GM21515 (cell line): ENCODE measurements around the gene CTXN1.
"Not testable (repeated sequence)": the region's sequence is repeated elsewhere in the genome, so short reads cannot be mapped to it uniquely, and the experiment has no call there.

Experiments
- ATAC-seq: cut with Tn5 transposase; IDR thresholded peaks from one replicate; pipeline ENCODE4 v1.9.1; 2021; ENCODE audit not compliant: unreplicated experiment

The CTXN1 gene

DNA sequence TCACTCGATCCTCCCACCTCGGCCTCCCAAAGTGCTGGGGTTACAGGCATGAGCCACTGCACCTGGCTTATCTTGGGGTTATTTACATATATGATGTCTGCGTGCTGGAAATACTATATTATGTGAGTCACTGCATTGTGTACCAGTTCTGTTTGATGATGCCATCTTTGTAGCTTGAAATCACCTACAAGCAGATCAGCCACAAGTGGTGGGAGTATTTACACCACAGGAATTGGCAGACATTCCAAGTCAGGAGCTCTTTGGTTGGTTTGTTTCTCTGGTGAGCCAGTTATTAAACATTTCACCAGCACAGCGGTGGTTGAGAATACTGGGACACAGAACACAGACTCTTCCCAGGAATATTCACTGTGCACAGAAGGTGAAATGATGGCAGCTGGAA is 22.0 kb upstream of the CTXN1 start:
- no peak for ATAC-seq

DNA sequence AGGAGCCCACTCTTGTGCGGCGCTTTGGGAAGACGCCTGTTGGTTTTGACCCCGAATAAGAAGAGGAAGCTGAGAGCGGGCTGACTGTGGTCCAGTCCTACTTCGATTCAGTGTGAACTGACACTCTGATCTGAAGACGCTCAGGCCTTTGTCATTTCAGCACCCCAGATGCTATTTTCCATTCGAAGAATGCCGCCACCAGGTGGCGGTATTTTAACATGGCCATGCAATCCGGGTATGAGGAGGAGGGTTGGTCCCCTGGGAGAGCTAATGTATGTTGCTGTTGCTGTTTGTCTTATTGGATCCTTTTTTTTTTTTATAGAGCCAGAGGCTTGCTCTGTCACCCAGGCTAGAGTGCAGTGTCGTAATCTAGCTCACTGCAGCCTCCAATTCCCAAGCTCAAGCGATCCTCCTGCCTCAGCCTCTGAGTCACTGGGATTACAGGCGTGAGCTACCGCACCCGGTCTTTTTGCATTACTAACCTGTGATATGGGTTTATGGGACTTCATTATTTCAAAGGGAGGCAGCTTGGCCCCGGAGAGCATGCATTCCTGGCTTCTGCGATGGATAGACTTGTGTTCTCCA is 18.3 kb upstream of the CTXN1 start:
- ATAC-seq, result peak; percentile 15

DNA sequence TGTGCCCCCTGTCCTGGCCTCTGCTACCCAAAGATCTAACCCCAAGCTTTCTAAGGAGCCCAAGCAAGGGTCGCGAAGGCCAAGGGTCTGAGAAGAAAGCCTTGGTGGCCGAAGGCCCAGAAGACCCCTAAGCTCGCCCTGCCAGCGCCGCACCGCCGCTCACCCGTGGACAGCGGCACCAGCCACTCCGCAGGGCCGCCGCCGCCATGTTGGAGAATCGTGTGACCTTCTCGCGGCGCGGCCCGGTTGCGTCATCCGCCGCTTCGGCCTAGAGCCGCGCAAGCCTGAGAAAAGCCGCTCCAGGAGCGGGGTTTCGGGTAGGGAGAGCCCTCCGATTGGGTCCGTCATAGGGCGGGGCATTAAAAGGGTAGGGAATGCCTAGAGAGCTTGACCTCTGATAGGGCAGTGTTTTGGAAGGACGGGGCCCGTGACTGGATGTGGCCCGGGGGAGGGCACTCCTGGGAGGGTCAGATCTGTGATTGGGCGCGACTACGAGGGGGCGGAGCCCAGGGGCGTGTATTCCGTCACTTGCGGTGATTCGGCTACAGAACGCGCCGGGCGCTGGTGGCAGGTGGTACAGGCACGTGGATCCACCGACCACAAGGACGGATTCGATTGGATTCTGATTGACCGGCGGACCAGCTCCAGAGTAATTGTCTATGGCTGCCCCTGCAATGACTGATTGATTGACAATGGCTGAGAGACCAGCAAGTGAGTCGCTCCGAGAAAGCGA is 17.7 kb upstream of the CTXN1 start, which contains the start of gene TIMM44:
Gene TIMM44, minus strand, starts transcription at position 223 of the 733 bp plus-strand sequence. Its CDS starts 15 bp downstream, at position 208.
- peak; percentile 96 for ATAC-seq

DNA sequence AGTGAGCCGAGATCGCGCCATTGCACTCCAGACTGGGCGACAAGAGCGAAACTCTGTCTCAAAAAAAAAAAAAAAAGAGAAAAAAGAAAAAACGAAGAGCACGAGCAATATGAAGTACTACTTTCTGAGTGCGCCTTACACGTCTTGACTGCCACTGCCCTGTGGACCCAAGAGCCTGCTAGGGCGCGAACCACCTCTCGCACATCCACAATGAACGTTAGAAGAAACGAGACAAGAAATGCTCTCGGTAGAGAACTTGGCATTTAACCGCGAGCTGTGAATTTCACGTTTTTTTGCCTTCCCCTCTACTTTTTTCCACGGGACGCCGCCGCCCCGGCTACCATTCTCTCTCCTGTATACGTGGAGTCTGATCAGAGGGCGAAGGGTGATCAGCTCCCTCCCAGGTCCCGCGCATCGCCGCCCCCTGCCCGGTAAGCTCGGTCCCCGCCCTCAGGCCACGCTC is 17.1 kb upstream of the CTXN1 start:
- ATAC-seq, result no peak

DNA sequence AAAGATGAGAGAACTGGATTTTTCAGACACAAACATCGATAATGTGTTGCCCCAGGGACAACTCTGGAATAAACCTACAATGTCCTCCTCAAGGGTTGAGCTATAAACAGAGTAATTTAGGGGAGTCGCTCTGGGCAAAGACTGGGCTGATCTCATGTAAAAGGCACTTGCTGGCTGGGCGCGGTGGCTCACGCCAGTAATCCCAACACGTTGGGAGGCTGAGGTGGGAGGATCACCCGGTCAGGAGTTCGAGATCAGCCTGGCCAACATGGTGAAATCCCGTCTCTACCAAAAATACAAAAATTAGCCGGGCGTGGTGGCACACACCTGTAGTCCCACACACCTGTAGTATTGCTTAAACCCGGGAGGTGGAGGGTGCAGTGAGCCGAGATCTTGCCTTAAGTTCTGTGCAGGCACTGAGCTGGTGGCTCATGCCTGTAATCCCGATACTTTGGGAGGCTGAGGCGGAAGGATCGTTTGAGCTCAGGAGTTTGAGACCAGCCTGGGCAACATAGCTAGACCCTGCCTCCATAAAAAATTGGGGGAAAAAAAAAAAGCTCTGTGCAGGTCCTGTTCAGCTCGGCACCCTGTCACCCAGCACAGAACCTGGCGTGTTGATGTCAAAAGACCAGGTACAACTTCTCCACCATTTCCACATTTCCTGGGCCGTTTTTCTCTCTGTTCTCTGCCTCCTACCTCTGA is 16.1 kb upstream of the CTXN1 start:
- ATAC-seq, result no peak

DNA sequence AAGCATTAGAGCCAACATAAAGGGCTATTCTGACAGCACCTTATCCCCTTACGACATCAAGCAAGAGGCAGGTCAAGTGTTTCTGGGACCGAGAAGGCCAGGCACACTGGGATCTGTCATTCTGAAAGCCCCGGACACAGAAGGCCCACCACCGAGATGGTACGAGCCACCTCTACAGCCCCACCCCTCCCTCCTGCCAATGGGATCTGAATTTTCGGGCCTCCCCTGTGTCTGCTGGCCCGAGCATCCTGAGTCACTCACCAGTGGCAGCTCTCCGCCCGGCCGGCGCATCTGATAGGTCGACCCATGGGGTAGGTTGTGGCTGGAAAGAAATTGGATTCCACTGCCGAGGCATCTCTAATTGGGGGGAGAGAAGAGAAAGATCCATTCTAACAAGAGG is 14.9 kb upstream of the CTXN1 start:
- no peak for ATAC-seq

DNA sequence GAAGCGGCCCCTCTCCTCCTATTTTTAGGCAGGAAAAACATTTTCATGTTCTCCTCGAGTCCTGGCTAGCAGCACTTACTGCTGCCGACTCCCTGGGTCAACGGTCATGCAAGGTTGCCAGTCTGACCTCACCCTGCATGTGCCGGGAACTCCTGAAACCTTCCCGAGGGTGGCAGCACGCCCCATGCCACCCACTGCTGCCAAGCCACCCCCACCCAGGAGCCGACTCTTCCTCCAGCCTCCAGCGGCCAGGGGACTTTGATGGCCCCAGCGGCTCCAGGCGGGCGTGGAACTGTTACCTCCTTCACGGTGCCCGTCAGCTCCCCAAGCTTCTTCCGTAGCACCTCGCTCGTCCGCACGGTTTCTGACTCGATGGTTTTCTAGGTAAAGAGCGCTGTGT is 8.8 kb upstream of the CTXN1 start:
- no peak for ATAC-seq

DNA sequence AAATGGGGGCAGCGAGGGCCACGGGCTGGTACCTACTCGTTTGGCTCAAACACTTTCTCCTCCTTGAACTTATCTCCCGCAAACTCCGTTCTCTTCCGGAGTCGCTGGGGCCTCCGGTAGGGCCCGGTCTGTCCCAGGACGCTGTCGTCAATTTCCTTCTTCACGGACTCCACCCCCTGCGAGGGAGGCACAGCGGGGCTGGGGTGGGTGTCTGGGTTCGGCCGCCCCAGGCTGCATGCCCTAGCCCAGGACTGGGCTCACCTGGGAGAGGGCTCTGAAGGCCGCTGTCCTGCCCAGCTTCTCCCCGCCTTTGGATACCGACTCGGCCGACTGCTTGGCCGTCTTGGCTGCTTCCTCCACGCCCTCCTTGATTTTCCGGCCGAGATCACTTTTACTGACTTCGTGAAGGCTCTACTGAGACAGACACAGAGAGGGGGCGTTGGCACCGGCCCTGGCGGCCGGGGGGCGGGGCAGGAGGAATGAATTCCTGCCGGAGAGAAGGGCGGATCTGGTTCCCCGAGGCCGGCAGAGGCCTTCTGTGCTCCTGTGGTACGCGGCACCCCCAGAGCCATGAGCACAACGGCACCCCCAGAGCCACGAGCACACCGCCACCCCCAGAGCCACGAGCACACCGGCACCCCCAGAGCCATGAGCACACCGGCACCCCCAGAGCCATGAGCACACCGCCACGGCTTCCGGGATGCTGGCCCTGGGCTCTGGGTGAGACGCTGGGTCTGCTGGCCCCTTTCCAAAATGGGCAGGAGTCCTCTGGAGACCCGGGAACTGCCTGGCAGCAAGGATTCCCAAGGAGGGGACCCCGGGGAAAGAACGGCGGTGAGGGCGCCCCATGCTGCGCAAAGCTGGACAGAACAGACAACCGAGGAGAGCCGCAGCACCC is 8.1 kb upstream of the CTXN1 start:
- no peak for ATAC-seq

DNA sequence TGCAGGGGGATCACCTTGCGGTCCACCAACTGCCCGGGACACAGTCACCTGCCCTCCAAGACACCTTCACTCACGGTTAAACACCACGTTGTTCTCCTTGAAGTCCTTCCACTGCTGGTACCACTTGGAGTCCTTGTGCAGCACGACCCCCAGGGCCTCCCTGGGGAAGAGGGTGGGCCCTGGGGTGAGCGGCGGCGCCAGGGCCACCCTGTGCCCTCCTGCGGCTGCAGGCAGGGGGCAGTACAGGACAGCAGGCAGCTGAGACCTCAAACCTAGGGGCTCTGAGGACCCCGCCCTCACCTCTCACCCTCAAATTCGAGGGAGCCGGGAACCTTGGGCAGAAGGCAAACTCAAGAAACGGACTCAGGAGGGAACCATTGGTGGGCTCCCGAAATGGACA is 7.5 kb upstream of the CTXN1 start:
- no peak for ATAC-seq

DNA sequence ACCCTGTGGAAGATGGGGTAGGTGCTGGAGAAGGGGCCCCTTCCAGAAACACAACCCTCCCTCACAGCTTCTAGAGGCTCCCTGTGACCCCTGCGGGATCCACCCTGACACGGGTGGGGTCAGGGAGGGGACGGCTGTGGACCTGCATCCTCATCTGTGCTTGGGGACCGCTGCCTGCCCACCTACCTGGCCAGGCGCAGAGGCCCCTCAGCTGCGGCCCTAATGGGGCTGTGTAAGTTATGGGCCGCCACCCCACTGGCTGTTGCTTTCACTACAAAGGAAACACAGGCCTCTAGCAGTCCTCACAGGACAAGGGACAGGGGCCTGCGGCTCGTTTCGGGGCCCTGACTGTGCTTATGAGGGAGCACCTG is 7.0 kb upstream of the CTXN1 start:
- ATAC-seq, result no peak

DNA sequence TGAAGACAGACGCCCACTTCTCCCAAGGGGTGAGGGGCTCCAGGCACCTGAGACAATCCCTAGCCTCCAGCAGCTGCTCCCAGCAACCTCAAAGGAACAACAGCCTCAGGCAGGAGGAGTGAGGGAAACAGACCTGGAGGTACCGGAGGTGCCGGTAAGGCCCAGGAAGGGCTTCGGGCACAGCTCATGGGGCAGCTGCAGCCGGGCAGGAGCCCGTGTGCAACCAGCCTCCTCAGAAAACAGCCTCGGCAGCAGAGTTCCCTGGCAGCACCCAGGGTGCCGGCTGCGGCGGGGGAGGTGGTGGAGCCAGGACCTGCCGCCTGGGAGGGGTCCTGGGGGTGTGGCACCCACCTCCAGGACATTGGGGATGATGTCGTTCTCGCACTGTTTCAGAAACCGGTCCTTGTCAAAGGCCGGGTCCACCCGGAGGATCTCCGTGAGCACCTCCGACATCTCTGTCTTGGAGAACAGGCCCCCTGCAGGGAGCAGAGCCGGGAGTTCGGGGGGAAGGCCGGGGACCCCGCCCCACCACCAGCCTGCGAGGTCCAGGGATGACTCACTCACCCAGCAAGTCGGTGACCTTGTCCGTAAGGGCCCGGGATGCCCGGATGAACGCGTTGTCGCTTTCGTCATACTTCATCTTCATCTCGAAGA is 6.5 kb upstream of the CTXN1 start:
- no peak for ATAC-seq

DNA sequence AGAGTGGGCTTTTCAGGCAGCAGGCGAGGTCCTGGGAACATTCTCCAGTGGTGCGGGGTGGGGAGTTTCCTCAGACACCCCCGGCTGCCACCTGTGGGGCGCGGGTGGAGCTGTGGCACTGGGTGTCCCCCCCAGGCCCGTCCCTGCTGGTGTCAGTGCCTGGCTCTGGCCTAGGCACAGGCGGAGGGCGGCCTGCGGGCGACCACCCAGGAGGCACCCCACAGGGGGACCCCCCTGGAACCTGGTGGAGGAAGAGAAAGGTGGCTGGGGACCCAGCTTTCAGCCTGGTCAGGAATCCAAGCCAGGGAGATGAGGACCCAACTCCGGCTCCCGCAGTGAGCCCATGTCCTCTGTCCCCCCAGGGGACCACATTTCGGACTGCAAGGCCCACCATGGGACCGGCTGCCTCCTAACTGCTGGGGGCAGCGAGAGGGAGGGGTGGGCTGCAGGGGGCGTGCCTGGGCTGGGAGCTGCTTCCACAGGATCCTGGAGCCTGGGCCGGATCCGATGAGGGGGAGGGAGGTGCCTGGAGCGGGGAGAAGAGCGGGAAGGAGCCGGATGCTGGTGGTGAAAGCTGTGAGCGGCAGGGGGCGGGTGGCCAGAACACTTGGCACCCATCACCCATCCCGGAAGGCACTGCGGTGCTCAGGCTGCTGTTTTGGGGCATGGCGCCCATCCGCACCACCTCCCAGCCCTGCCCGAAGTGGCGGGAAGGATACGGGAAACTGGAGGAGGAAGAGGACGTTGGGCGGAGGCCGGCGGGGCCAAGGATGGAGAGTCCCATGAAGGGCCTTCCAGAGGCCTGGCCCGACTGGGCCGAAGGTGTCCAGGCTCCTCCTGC is 5.5 kb upstream of the CTXN1 start:
- no peak for ATAC-seq

DNA sequence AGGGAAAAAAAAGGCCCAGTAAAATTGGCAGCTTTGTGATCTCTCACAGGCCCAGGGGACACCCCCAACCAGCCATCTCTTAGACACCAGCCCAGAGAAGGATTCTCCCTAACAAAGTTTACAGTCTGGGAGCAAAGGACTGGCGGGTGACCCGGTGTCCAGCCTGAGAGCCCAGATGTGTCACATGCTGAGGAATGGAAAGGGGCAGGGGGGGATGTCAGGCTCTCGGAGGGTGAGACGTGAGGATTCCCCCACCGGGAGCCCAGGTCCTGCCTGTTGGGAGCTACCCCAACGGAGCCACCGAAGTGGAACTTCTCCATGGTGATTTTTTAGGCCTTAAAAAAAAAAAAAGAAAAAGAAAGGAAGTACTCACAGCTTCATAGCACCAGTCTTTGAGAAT is 4.8 kb upstream of the CTXN1 start:
- ATAC-seq, result no peak

DNA sequence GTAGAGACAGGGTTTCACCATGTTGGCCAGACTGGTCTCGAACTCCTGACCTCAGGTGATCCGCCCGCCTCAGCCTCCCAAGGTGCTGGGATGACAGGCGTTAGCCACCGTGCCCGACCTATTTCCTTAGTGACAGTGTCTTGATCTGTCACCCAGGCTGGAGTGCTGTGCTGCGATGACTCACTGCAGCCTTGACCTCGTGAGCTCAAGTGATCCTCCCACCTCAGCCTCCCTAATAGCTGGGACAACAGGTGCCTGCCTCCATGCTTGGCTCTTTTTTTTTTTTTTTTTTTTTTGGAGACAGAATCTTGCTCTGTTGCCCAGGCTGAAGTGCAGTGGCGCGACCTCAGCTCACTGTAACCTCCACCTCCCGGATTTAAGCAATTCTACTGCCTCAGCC is 4.1 kb upstream of the CTXN1 start:
- not testable (repeated sequence) for ATAC-seq

DNA sequence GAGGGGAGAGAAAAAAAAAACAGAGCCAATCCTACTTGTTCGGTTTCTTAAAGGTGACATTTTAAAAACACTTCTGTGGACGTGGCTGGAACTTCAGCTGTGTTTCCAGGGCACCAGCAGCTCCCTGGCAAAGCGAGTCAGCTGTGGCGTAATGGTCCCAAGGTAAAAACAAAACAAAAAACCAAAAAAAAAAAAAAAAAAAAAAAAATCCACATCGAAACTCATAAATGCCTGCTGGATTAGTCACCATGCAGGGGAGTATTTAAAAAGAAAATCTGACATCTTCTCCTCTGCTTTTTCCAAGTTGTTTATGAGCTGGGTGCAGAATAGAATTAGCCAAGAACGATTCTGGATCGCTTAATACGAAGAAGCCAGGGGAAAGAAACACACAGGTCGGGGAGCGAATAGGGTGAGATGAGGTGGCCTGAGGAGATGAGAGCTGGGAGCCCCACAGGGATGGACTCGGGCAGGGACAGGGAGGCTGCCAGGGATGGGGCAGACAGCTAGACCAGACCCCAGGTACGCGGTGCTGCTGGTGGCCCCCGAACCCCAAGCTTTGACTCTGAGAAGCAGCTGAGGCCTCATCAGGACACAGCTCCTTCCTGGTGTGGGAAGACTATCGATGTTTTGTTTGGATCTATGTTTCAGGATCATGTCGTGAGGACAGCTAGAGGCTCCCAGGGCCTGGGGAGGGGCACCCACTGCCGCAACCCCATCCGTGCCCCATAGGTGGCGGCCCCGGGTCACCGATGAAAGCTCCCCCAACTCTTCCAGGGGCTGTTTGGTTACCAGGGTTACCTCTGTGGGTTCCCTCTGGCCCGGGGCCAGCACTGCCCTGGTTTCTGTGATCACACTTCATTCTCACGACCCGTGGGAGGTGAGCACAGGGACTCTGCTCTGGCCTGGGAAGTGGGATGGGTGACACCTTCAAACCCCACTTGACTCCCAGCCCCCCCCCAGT is 3.1 kb upstream of the CTXN1 start:
- ATAC-seq, result no peak

DNA sequence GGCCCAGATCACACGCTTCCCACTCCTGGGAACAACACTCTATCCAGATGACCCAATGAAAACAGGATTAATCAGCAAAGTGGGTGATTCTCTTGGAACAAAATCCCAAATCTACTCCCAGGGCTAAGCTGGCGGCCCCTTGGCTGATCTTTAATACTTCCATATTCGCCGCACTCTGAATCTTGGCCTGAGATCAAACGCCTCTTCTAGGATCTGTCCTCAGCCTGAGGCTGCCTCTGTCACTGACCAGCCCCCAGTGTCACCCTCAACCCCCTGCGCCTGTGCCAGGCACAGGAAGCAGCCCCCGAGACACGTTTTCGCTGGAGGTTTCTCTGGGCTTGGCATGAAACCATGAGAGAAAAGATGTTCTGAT is 2.4 kb upstream of the CTXN1 start:
- ATAC-seq, result no peak

DNA sequence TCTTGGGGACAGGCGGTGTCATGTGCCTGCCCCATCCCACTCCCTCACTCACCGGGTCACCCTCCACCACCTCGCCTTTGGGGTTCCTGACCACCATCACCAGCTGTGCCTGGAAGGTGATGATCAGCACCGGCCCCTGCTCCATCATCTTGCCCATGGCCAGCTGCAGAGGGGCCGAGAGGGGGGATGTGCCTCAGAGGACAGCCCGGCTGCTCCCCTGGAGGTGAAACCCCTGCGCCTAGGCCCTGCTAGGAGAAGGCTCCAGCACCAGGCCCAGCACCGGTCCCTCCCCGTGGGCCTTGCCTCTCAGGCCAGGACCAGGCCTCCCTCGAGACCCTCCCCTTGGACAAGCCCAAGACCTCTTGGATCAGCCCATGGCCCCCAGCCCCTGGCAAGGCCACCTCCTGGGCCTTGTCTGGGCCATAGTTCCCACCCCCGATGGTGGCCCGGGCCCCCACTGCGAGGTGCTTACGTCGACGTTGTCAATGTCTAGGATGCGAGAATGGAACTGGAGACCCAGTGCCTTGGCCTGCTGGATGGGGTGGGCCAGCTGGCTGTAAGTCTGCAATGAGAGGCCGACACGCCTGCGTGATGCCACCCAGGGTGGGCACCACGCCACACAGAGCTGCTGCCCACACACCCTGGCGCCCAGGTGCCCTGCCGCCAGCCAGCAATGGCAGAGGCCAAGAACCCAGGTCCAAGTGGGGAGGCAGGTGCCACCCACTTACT is 1.8 kb upstream of the CTXN1 start:
- ATAC-seq, result no peak
